Myocyte (in vitro differentiated cells): ENCODE measurements around the gene EXOG. TPM values are rescaled to one million over a fixed set of nuclear protein-coding genes. Genes with fewer than 3 reads are reported as not detected.

Experiments used
- DNase-seq: peaks from one replicate; pipeline ENCODE4 v3.0.0-alpha.2; 2012; ENCODE audit warnings: low read depth
- total RNA-seq: library from RNA; depleted of rRNA; stranded (reverse); fragments of >200 nt; gene quantifications from 2 replicates; pipeline ENCODE4 v1.2.3, GENCODE V29; 2014

The EXOG gene
- total RNA-seq, 1 donor from 2014 or later = 30.3 TPM

- peak; percentile 99 for DNase-seq
Observed at GRCh38 chr3:38543586-38543985, 47.4 kb downstream of the EXOG start.

- DNase-seq = peak; percentile 94
Observed at GRCh38 chr3:38544926-38545325, 48.8 kb downstream of the EXOG start.

GRCh38 chr3:38545550-38545949 is 49.4 kb downstream of the EXOG start:
- peak; percentile 74 for DNase-seq

- peak; percentile 31 for DNase-seq
Observed at GRCh38 chr3:38545983-38546382, 49.8 kb downstream of the EXOG start.

- peak; percentile 97 for DNase-seq
Observed at GRCh38 chr3:38548154-38548931, 52.2 kb downstream of the EXOG start.

GRCh38 chr3:38549082-38549481 is 52.9 kb downstream of the EXOG start:
- DNase-seq = peak; percentile 52

- DNase-seq = no peak
Observed at GRCh38 chr3:38549486-38549885, 53.3 kb downstream of the EXOG start.

- no peak for DNase-seq
Observed at GRCh38 chr3:38549957-38550840, 54.1 kb downstream of the EXOG start.

- no peak for DNase-seq
Observed at GRCh38 chr3:38551026-38551832, 55.1 kb downstream of the EXOG start.

GRCh38 chr3:38552364-38552763 is 56.2 kb downstream of the EXOG start:
- no peak for DNase-seq

GRCh38 chr3:38553071-38553470 is 56.9 kb downstream of the EXOG start:
- peak; percentile 57 for DNase-seq

GRCh38 chr3:38554127-38554827 is 58.1 kb downstream of the EXOG start:
- DNase-seq = no peak

GRCh38 chr3:38555149-38555840 is 59.2 kb downstream of the EXOG start:
- no peak for DNase-seq

GRCh38 chr3:38555926-38556325 is 59.8 kb downstream of the EXOG start:
- no peak for DNase-seq

GRCh38 chr3:38556640-38557358 is 60.7 kb downstream of the EXOG start:
- no peak for DNase-seq

GRCh38 chr3:38558864-38559263 is 62.7 kb downstream of the EXOG start:
- DNase-seq = no peak

GRCh38 chr3:38560284-38560683 is 64.1 kb downstream of the EXOG start:
- no peak for DNase-seq

GRCh38 chr3:38560996-38561717 is 65.0 kb downstream of the EXOG start:
- DNase-seq = no peak
